ENCODE measurements around the gene VEPH1.

VEPH1 gene

GRCh38 chr3:157379525-157380140 lies 123.6 kb downstream of the VEPH1 start:
- H3K36me3 ChIP-seq (ENCODE audit: control insufficient read depth, low read length) = no peaks in the 10 kb centered on the region
- H3K27me3 ChIP-seq (ENCODE audit: control insufficient read depth, low read length) = no peaks in the 10 kb centered on the region
- no peaks in the 10 kb centered on the region for H3K9me3 ChIP-seq (ENCODE audit: control insufficient read depth, insufficient read depth, low read length)
- no peaks in the 10 kb centered on the region for H3K4me1 ChIP-seq (ENCODE audit: control insufficient read depth, low read length)
- no peak overlapping the region for H3K27ac ChIP-seq (ENCODE audit: low read depth, low read length)
- no peaks in the 10 kb centered on the region for H3F3A ChIP-seq (ENCODE audit: control insufficient read depth, insufficient read depth)
- no peak overlapping the region for H3K4me2 ChIP-seq (ENCODE audit: low read length)
- H4K20me1 ChIP-seq (ENCODE audit: control insufficient read depth, insufficient read depth, low read depth, low read length) = no peaks in the 10 kb centered on the region
- H3K4me3 ChIP-seq (ENCODE audit: low read length) = no peak overlapping the region
- TF ChIP-seq EZH2phosphoT487 (IDR thresholded peaks at IDR 0.05; ENCODE audit: borderline replicate concordance, low read length) (no peak), CTCF (IDR thresholded peaks at IDR 0.05; ENCODE audit: low read depth, low read length, poor library complexity, severe bottlenecking) (no peak)
- no peaks in the 10 kb centered on the region for H3K9me2 ChIP-seq (replicated peaks; ENCODE audit: control insufficient read depth, low read length)
- no peaks in the 10 kb centered on the region for H3K79me2 ChIP-seq (ENCODE audit: control insufficient read depth, low read length)

GRCh38 chr3:157376603-157377300 lies 126.5 kb downstream of the VEPH1 start:
- Histone ChIP-seq H4K20me1 (ENCODE audit: control insufficient read depth, insufficient read depth, low read depth, low read length) (no peaks in the 10 kb centered on the region), H3K27me3 (ENCODE audit: control insufficient read depth, low read length) (no peaks in the 10 kb centered on the region), H3K9me2 (replicated peaks; ENCODE audit: control insufficient read depth, low read length) (no peaks in the 10 kb centered on the region), H3K27ac (ENCODE audit: low read depth, low read length) (no peak overlapping the region), H3K9me3 (ENCODE audit: control insufficient read depth, insufficient read depth, low read length) (no peaks in the 10 kb centered on the region), H3K4me3 (ENCODE audit: low read length) (no peak overlapping the region), H3F3A (ENCODE audit: control insufficient read depth, insufficient read depth) (no peaks in the 10 kb centered on the region), H3K79me2 (ENCODE audit: control insufficient read depth, low read length) (no peaks in the 10 kb centered on the region), H3K4me1 (ENCODE audit: control insufficient read depth, low read length) (no peaks in the 10 kb centered on the region), H3K4me2 (ENCODE audit: low read length) (no peak overlapping the region), H3K36me3 (ENCODE audit: control insufficient read depth, low read length) (no peaks in the 10 kb centered on the region)
- TF ChIP-seq EZH2phosphoT487 (IDR thresholded peaks at IDR 0.05; ENCODE audit: borderline replicate concordance, low read length) (no peak), CTCF (IDR thresholded peaks at IDR 0.05; ENCODE audit: low read depth, low read length, poor library complexity, severe bottlenecking) (no peak)

- Histone ChIP-seq H3K36me3 (ENCODE audit: control insufficient read depth, low read length) (no peaks in the 10 kb centered on the region), H3F3A (ENCODE audit: control insufficient read depth, insufficient read depth) (no peaks in the 10 kb centered on the region), H3K27ac (ENCODE audit: low read depth, low read length) (no peak overlapping the region), H3K9me3 (ENCODE audit: control insufficient read depth, insufficient read depth, low read length) (no peaks in the 10 kb centered on the region), H3K4me2 (ENCODE audit: low read length) (no peak overlapping the region), H3K4me1 (ENCODE audit: control insufficient read depth, low read length) (no peaks in the 10 kb centered on the region), H4K20me1 (ENCODE audit: control insufficient read depth, insufficient read depth, low read depth, low read length) (no peaks in the 10 kb centered on the region), H3K4me3 (ENCODE audit: low read length) (no peak overlapping the region), H3K79me2 (ENCODE audit: control insufficient read depth, low read length) (no peaks in the 10 kb centered on the region), H3K27me3 (ENCODE audit: control insufficient read depth, low read length) (no peaks in the 10 kb centered on the region), H3K9me2 (replicated peaks; ENCODE audit: control insufficient read depth, low read length) (no peaks in the 10 kb centered on the region)
- no peak for TF ChIP-seq CTCF (IDR thresholded peaks at IDR 0.05; ENCODE audit: low read depth, low read length, poor library complexity, severe bottlenecking)
- no peak for TF ChIP-seq EZH2phosphoT487 (IDR thresholded peaks at IDR 0.05; ENCODE audit: borderline replicate concordance, low read length)
Observed at GRCh38 chr3:157375342-157375986, 127.8 kb downstream of the VEPH1 start.

Data from DOHH2 (cell line).